ENCODE data around the gene RDM1. TPM values are rescaled to one million over a fixed set of nuclear protein-coding genes. Genes with fewer than 3 reads are reported as not detected.

The RDM1 gene, protein sequence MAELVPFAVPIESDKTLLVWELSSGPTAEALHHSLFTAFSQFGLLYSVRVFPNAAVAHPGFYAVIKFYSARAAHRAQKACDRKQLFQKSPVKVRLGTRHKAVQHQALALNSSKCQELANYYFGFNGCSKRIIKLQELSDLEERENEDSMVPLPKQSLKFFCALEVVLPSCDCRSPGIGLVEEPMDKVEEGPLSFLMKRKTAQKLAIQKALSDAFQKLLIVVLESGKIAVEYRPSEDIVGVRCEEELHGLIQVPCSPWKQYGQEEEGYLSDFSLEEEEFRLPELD
- polyA plus RNA-seq, result 3.4 TPM in 1 of 2 replicates, not detected in the other

GRCh38 chr17:35930211-35931065, at the start of gene RDM1:
Gene RDM1 (minus strand): TSS chr17:35930773. CDS start chr17:35930727, 46 bp downstream.

DNA sequence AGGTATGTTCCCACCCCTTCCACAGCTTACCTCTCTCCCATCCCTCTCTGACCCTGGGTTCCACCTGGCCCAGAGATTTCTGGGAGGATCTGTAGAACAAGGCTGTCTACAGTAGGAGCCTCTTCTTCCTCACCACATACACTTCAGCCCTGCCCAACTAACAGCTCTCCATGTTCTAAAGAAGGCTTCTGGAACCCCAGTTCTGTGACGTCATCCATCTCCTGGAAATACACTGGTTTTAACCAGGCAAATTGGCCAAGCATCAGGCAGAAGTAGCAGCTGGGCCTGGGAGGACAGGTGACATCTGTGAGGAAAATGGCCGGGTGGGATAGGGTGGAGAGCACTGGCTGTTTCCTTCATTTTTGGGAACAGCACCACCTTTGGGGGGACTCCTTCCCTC, 13.0 kb upstream of the RDM1 start, which contains the start of gene LYZL6:
TSS of gene LYZL6 (minus strand) at position 177 of the 400 bp plus-strand sequence. CDS start 4,357 bp downstream, outside the sequence.

DNA sequence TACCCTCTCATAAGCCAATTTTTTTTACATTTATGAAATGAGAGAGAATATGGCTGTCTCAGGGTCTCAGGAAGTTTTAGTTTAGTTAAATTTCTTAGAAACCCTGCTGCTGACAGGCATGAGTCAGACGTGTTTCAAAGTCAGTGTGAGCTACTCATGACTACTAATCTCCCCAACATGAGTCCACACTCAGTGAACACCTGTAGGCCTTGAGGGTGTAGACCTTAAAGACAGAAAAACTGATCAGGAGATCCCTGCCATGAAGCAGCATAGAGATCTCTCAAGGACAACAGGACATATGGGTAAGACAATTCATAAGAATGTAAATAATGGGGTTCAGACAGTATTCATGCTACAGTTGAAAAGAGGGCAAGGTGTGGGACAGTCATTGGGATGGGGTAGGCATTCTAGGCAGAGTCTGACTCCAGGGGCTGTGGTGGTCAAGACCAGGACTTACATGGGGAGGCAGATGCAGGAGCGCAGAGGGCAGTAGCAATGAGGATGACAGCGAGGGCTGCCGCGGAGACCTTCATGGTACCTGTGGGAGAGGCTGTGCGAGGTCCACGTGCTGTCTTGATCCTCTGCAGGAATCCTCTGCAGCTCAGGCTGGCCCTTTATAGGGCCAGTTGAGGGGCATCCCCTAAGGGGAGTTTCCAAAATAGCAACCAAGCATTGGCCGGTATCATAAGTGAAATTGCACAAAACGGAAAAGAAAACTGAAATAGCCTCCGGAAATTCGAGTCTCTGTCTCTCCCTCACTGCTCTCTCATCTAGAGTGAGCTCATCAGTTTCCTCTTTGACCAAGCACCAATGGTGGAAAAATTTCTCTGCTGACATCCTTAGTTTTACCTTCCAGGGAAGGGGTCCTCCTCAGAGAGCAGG, 50.6 kb downstream of the RDM1 start, which contains the start of gene CCL5:
TSS of gene CCL5 (minus strand) at position 588 of the 882 bp plus-strand sequence.

GRCh38 chr17:35868737-35869136, 61.8 kb downstream of the RDM1 start, which contains the start of gene HEATR9:
Gene HEATR9 (minus strand): TSS chr17:35868891. CDS start chr17:35868742, 149 bp downstream.

Other genes starting within 250 kb of the RDM1 start
- gene RASL10B, start 199.1 kb downstream of the RDM1 start, polyA plus RNA-seq, result 0.66 and 1.7 TPM in 2 replicates
- gene GAS2L2, start 177.5 kb downstream of the RDM1 start, polyA plus RNA-seq, result not detected in 2 replicates
- gene C17orf50, start 169.9 kb downstream of the RDM1 start, polyA plus RNA-seq, result not detected in 2 replicates
- 0.66 and 2.0 TPM in 2 replicates for gene MMP28, start 135.1 kb downstream of the RDM1 start, polyA plus RNA-seq
- 11.4 and 35.2 TPM in 2 replicates for gene TAF15, start 121.3 kb downstream of the RDM1 start, polyA plus RNA-seq
- not detected in 2 replicates for gene HEATR9, start 61.9 kb downstream of the RDM1 start, polyA plus RNA-seq
- not detected in 2 replicates for gene CCL5, start 50.4 kb downstream of the RDM1 start, polyA plus RNA-seq
- not detected in 2 replicates for gene LYZL6, start 12.9 kb upstream of the RDM1 start, polyA plus RNA-seq
- gene CCL16, start 50.7 kb upstream of the RDM1 start, polyA plus RNA-seq, result not detected in 2 replicates
- not detected in 2 replicates for gene CCL14, start 56.0 kb upstream of the RDM1 start, polyA plus RNA-seq
- gene CCL15, start 70.8 kb upstream of the RDM1 start, polyA plus RNA-seq, result not detected in 2 replicates
- not detected in 2 replicates for gene CCL23, start 87.2 kb upstream of the RDM1 start, polyA plus RNA-seq
- gene CCL18, start 133.5 kb upstream of the RDM1 start, polyA plus RNA-seq, result not detected in 2 replicates
- gene CCL3, start 159.4 kb upstream of the RDM1 start, polyA plus RNA-seq, result not detected in 2 replicates
- not detected in 2 replicates for gene CCL4, start 173.1 kb upstream of the RDM1 start, polyA plus RNA-seq
- gene TBC1D3B, start 245.9 kb upstream of the RDM1 start, polyA plus RNA-seq, result not detected in 2 replicates